Central memory CD8-positive, alpha-beta T cell (primary cell): Measurements from ENCODE around the gene FUT6.
"Not testable (repeated sequence)": the region's sequence is repeated elsewhere in the genome, so short reads cannot be mapped to it uniquely, and the experiment has no call there.

Experiments
- ATAC-seq: fragments of 150-1000 bp; cut with Tn5 transposase; replicated peaks from 2 replicates; pipeline ENCODE4 v1.10.0; 2022; ENCODE audit warnings: mild to moderate bottlenecking, moderate FRiP score, moderate number of reproducible peaks; ENCODE audit not compliant: poor library complexity, severe bottlenecking; ENCODE audit errors: extremely low read depth
- DNase-seq, 2 donors: peaks; one replicate each; pipeline ENCODE4 v3.0.0; 2021; ENCODE audit warnings: low spot score in 2 of 2
- H3K27ac Mint-ChIP-seq: one replicate; pipeline ENCODE4 v1.8.0; 2022; ENCODE audit warnings: low read depth, mild to moderate bottlenecking, moderate library complexity, mixed read lengths
- H3K27me3 Mint-ChIP-seq: one replicate; pipeline ENCODE4 v1.8.0; 2022; ENCODE audit warnings: mixed read lengths
- H3K36me3 Mint-ChIP-seq: one replicate; pipeline ENCODE4 v1.8.0; 2022; ENCODE audit warnings: mild to moderate bottlenecking, moderate library complexity, mixed read lengths; ENCODE audit not compliant: insufficient read depth
- H3K4me1 Mint-ChIP-seq: one replicate; pipeline ENCODE4 v1.8.0; 2022; ENCODE audit warnings: mixed read lengths
- H3K4me3 Mint-ChIP-seq: one replicate; pipeline ENCODE4 v1.8.0; 2022; ENCODE audit warnings: mild to moderate bottlenecking, moderate library complexity, mixed read lengths
- H3K9me3 Mint-ChIP-seq: one replicate; pipeline ENCODE4 v1.8.0; 2022; ENCODE audit warnings: mixed read lengths

Gene FUT6, protein sequence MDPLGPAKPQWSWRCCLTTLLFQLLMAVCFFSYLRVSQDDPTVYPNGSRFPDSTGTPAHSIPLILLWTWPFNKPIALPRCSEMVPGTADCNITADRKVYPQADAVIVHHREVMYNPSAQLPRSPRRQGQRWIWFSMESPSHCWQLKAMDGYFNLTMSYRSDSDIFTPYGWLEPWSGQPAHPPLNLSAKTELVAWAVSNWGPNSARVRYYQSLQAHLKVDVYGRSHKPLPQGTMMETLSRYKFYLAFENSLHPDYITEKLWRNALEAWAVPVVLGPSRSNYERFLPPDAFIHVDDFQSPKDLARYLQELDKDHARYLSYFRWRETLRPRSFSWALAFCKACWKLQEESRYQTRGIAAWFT

DNA sequence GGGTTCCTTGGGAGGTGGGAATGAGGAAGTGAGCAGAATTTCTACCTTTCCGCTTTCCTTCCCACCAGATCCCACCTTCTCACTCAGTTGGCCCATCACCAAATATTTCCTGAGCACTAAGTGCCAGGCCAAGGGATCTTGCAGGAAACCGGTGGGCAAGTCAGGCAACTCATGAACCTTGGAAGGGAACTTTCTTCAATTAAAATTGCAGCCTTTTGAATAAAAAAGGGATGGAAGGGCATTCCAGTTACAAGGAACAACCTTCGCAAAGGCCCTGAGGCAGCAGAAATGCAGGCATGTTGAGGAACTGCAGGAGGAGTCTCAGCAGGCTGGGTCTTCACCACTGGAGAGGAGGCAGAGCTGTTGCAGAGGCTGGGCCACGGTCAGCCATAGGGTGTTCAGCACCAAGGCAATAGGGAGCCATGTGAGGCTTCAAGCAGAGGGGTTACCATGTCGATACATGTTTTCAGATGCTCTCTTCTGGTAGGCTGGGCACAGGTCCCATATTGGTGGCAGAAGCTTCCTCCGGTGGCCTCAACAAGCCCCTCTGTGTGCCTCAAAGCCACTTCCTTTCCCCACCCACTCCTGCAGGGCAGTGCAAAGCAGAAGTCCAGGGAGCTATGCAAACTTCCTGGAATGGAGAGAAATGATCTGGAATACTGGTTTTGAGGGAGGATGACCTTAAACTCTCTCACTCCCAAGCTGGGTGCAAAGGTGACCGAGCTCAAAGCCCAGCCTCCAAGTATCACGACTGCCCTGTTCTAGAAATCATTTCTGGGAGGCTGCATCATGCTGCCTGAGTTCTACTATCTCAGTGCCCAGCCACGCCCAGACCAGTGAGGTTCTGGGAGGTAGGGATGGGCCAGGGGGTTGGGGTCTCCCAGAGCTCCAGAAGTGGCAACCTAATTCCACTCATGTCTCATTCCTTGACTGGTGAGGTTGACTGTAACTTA, at the start of gene FUT6:
TSS of gene FUT6 (minus strand) at position 638 of the 953 bp plus-strand sequence. CDS start 7,135 bp downstream, outside the sequence.
- no peak for DNase-seq
- Mint-ChIP-seq H3K27me3 (peaks cover 36% of the 10 kb centered on the region), H3K9me3 (no peaks in the 10 kb centered on the region), H3K4me1 (no peaks in the 10 kb centered on the region), H3K36me3 (peaks cover 5% of the 10 kb centered on the region), H3K27ac (no peak within 1 kb of the TSS), H3K4me3 (no peak within 1 kb of the TSS)
- no peak for ATAC-seq

DNA sequence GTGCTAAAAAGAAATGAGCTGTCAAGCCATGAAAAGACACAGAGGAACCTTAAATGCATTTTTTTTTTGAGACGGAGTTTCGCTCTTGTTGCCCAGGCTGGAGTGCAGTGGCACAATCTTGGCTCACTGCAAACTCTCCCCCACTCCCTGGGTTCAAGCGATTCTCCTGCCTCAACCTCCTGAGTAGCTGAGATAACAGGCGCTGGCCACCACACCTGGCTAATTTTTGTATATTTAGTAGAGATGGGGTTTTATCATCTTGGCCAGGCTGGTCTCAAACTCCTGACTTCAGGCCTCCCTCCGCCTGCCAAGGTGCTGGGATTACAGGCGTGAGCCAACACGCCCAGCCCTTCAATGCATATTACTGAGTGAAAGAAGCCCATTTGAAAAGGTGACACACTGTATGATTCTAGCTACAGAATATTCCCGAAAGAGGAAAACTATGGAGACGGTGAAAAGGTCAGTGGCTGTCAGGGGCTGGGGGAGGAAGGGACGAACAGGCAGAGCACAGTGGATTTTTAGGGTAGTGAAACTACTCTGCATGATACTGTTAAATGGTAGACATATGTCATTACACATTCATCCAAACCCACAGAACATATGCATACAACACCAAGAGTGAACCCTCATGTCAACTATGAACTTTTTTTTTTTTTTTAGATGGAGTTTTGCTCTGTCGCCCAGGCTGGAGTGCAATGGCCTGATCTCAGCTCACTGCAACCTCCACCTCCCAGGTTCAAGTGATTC, 44.7 kb upstream of the FUT6 start:
- not testable (repeated sequence) for H3K27ac Mint-ChIP-seq, H3K36me3 Mint-ChIP-seq, H3K4me3 Mint-ChIP-seq, H3K4me1 Mint-ChIP-seq, DNase-seq, ATAC-seq, H3K9me3 Mint-ChIP-seq
- peaks cover 10% of the 10 kb centered on the region for H3K27me3 Mint-ChIP-seq

DNA sequence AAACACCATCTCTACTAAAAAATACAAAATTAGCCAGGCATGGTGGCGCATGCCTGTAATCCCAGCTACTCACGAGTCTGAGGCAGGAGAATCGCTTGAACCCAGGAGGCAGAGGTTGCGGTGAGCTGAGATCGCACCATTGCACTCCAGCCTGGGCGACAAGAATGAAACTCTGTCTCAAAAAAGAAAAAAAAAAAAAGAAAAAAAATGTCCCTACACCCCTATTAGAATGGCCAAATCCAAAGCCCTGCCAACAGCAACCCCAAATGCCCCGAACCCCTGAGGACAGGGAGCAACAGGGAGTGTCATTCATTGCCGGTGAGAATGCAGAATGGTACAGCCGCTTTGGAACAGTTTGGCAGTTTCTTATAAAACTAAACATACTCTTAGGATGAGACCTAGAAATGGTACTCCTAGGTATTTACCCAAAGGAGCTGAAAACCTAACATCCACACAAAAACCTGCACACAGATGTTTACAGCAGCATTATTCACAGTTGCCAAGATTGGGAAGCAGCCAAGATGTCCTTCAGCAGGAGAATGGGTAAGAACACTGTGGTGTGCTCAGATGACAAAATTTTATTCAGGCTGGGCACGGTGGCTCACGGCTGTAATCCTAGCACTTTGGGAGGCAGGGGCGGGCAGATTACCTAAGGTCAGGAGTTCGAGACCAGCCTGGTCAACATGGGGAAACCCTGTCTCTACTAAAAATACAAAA, 43.8 kb upstream of the FUT6 start:
- not testable (repeated sequence) for DNase-seq

DNA sequence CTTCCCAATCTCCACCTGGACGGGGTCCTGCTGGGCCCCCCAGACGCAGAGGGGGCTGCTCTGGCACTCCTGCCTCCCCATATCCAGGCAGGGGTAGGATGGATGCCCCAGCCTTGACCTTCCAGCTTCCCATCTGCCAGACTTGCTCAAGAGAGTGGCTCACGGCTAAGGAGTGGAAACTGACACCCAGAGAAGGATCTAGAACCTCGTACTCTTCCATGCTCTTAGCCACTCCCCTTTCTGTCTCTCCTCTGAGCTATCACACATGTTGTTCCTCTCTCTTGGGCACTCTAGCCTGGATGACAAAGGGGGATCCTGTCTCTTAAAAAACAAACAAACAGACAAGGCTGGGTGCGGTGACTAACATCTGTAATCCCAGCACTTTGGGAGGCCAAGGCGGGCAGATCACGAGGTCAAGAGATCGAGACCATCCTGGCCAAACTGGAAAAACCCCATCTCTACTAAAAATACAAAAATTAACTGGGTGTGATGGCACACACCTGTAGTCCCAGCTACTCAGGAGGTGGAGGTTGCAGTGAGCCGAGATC, 43.0 kb upstream of the FUT6 start:
- no peaks in the 10 kb centered on the region for H3K4me1 Mint-ChIP-seq
- H3K4me3 Mint-ChIP-seq: no peak overlapping the region
- ATAC-seq (no peak), DNase-seq (no peak)
- peaks cover 20% of the 10 kb centered on the region for H3K27me3 Mint-ChIP-seq
- peaks cover 2% of the 10 kb centered on the region for H3K36me3 Mint-ChIP-seq
- no peak overlapping the region for H3K27ac Mint-ChIP-seq
- H3K9me3 Mint-ChIP-seq: no peaks in the 10 kb centered on the region

More for the DNA sequence above, 43.8 kb upstream of the FUT6 start:
- not testable (repeated sequence) for ATAC-seq, H3K36me3 Mint-ChIP-seq, H3K4me3 Mint-ChIP-seq, H3K27ac Mint-ChIP-seq, H3K4me1 Mint-ChIP-seq, H3K9me3 Mint-ChIP-seq
- H3K27me3 Mint-ChIP-seq: peaks cover 11% of the 10 kb centered on the region

DNA sequence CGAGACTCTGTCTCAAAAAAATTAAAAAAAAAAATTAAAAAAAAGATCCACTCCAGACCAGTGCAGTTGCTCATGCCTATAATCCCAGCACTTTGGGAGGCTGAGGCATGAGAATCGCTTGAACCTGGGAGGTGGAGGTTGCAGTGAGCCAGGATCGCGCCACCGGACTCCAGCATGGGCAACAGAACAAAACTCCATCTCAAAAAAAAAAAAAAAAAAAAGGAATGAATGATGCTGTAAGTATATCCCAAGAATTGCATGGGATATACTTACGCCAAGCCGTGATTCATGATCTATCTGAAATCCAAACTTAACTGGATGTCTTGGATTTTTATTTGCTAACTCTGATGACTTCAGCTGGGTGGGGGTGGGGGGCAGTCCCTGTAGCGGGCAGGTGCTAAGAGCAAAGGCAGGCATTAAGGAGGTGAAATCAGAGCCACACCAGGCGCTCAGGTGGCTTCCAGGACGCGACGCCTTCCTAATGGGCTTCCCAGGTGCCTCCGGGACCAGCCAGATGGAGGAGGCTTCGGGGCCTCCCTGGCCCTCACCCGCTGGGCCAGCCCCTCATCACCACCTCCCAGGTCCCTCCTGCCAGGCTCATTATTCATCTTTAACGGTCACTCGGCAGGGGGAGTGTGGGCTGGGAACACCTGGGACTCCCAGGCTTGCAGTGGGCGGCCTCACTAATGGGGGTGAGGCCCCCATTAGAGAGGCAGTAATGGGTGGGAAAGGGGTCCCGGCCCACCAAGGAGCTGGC, 42.2 kb upstream of the FUT6 start:
- peaks cover 2% of the 10 kb centered on the region for H3K36me3 Mint-ChIP-seq
- no peak for DNase-seq
- H3K4me1 Mint-ChIP-seq: no peaks in the 10 kb centered on the region
- ATAC-seq: no peak
- peaks cover 26% of the 10 kb centered on the region for H3K27me3 Mint-ChIP-seq
- H3K27ac Mint-ChIP-seq: no peak overlapping the region
- H3K9me3 Mint-ChIP-seq: no peaks in the 10 kb centered on the region
- H3K4me3 Mint-ChIP-seq: no peak overlapping the region

GRCh38 chr19:5880604-5881078, 41.1 kb upstream of the FUT6 start:
- Mint-ChIP-seq H3K4me1 (no peaks in the 10 kb centered on the region), H3K4me3 (no peak overlapping the region), H3K27ac (no peak overlapping the region), H3K36me3 (peaks cover under 1% of the 10 kb centered on the region), H3K9me3 (no peaks in the 10 kb centered on the region), H3K27me3 (peaks cover 33% of the 10 kb centered on the region)
- DNase-seq (no peak), ATAC-seq (no peak)

DNA sequence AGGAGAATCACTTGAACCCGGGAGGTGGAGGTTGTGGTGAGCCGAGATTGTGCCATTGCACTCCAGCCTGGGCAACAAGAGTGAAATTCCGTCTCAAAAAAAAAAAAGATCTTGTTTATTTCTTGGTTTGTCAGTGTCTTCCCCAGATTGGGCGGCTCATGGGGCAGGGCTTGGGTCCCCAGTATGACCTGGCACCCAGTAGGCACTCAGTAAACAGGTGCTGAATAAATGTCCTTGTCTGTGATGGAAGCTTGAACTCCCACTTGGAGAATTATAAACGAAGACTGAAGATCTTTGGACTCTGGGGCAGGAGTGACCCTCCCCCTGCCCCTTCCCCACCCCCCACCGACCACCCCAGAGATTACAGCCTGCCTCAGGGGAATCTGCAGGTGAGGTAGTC, 40.7 kb upstream of the FUT6 start:
- Mint-ChIP-seq H3K27ac (no peak overlapping the region), H3K36me3 (no peaks in the 10 kb centered on the region), H3K4me1 (no peaks in the 10 kb centered on the region), H3K4me3 (no peak overlapping the region), H3K27me3 (peaks cover 33% of the 10 kb centered on the region), H3K9me3 (no peaks in the 10 kb centered on the region)
- no peak for DNase-seq
- ATAC-seq: no peak

DNA sequence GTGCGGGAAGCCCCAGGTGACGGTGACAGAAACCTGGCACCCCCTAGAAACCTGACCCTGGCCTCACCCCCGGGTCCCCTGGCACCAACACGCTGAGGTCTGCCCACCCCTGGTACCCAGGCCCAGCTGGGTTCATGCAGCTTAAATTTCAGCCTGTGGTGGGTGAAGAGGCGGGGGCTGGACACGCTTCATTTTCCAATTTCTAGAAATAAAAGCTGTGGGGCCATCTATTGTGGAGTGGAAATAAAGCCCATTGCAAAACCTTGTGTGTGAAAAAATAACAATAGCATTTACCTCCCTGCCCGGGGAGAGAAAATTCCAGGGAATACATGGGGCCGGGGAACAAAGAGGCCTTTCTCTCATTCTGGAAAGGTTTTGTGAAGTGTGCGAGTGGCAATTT, 38.4 kb upstream of the FUT6 start:
- peaks cover 32% of the 10 kb centered on the region for H3K27me3 Mint-ChIP-seq
- no peak for ATAC-seq

GRCh38 chr19:5877427-5877826, 37.9 kb upstream of the FUT6 start:
- Mint-ChIP-seq H3K4me3 (no peak overlapping the region), H3K9me3 (no peaks in the 10 kb centered on the region), H3K27me3 (peaks cover 27% of the 10 kb centered on the region), H3K27ac (no peak overlapping the region), H3K4me1 (no peaks in the 10 kb centered on the region), H3K36me3 (no peaks in the 10 kb centered on the region)
- DNase-seq (no peak), ATAC-seq (no peak)

More for the DNA sequence above, 38.4 kb upstream of the FUT6 start:
- no peak overlapping the region for H3K4me3 Mint-ChIP-seq
- no peaks in the 10 kb centered on the region for H3K9me3 Mint-ChIP-seq
- no peaks in the 10 kb centered on the region for H3K4me1 Mint-ChIP-seq
- no peak for DNase-seq
- no peaks in the 10 kb centered on the region for H3K36me3 Mint-ChIP-seq
- no peak overlapping the region for H3K27ac Mint-ChIP-seq

- not testable (repeated sequence) for H3K9me3 Mint-ChIP-seq, H3K27ac Mint-ChIP-seq, DNase-seq, H3K36me3 Mint-ChIP-seq, H3K4me3 Mint-ChIP-seq, H3K4me1 Mint-ChIP-seq, ATAC-seq
- peaks cover 23% of the 10 kb centered on the region for H3K27me3 Mint-ChIP-seq
Measured at GRCh38 chr19:5874496-5874895, 35.0 kb upstream of the FUT6 start.

DNA sequence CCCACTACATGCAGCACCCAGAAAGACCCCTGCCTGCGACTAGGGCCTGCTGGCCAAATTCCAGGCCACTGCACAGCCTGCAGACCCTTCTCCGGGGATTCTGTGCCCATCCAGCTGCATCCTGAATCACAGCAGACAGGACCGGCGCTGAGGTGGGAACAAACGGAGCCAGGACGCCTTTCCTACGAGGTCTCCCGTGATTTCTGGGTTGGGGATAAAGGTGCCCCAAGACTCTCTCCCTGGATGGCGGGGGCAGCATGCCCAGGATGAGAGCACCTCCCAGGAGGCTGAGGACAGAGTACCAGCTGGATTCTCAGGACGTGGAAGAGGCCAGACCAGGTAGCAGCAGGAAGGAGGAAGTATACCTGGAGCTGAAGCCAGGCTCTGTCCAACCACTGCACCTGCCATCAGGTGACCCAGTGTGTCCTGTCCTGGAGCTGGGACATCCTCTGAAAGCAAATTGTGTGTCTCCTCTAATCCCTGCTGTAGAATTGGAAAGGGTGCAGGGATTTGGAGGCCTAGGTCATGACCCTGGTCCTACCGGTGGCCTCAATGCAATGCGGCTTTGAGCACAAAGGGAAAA, 34.2 kb upstream of the FUT6 start:
- Mint-ChIP-seq H3K4me1 (no peaks in the 10 kb centered on the region), H3K27ac (no peak overlapping the region), H3K9me3 (no peaks in the 10 kb centered on the region), H3K27me3 (peaks cover 23% of the 10 kb centered on the region), H3K4me3 (no peak overlapping the region), H3K36me3 (no peaks in the 10 kb centered on the region)
- DNase-seq (no peak), ATAC-seq (no peak)
